Measurements from ENCODE around the gene CADM2. TPM values are rescaled to one million over a fixed set of nuclear protein-coding genes. Genes with fewer than 3 reads are reported as not detected.

The CADM2 gene
- polyA plus RNA-seq, 1 donor from 2014 or later: 4.5 TPM

GRCh38 chr3:85589145-85589544, 630.4 kb downstream of the CADM2 start:
- H3K36me3 ChIP-seq (ENCODE audit: insufficient read depth, low read length): no peaks in the 10 kb centered on the region
- H3K4me2 ChIP-seq (ENCODE audit: low read length): no peak overlapping the region
- no peaks in the 10 kb centered on the region for H3F3A ChIP-seq (ENCODE audit: insufficient read depth, low read length, poor library complexity, severe bottlenecking)
- H3K79me2 ChIP-seq (replicated peaks; ENCODE audit: insufficient read depth, low read length): no peaks in the 10 kb centered on the region
- no peak overlapping the region for H3K27ac ChIP-seq (ENCODE audit: low read length)
- no peak overlapping the region for H2AFZ ChIP-seq (ENCODE audit: low read depth, low read length)
- H3K9me3 ChIP-seq (ENCODE audit: low read length): no peaks in the 10 kb centered on the region
- H3K4me3 ChIP-seq (ENCODE audit: low read length): no peak overlapping the region
- no peaks in the 10 kb centered on the region for H3K9me2 ChIP-seq (ENCODE audit: insufficient read depth, low read length)
- TF ChIP-seq EZH2 (IDR thresholded peaks at IDR 0.05; ENCODE audit: borderline replicate concordance, insufficient read depth, low read length, poor library complexity, severe bottlenecking): no peak
- no peak for TF ChIP-seq CTCF (IDR thresholded peaks at IDR 0.05; ENCODE audit: poor library complexity, severe bottlenecking)
- TF ChIP-seq TAF1 (IDR thresholded peaks at IDR 0.05; ENCODE audit: low read depth): no peak
- no peak for TF ChIP-seq MXI1 (conservative IDR thresholded peaks at IDR 0.05; ENCODE audit: poor library complexity, severe bottlenecking)
- no peak for TF ChIP-seq SMC3 (conservative IDR thresholded peaks at IDR 0.05; ENCODE audit: poor library complexity)
- no peak for TF ChIP-seq RAD21 (conservative IDR thresholded peaks at IDR 0.05)
- no peak for TF ChIP-seq POLR2AphosphoS5 (IDR thresholded peaks at IDR 0.05)
- no peak for TF ChIP-seq REST (IDR thresholded peaks at IDR 0.05; ENCODE audit: borderline replicate concordance)
- no peak for TF ChIP-seq EP300 (conservative IDR thresholded peaks at IDR 0.05; ENCODE audit: poor library complexity, severe bottlenecking)
- no peaks in the 10 kb centered on the region for H4K20me1 ChIP-seq (ENCODE audit: insufficient read depth)
- H3K9ac ChIP-seq (ENCODE audit: low read length): no peak overlapping the region
- H3K27me3 ChIP-seq (ENCODE audit: insufficient read depth, low read depth, low read length): no peaks in the 10 kb centered on the region

GRCh38 chr3:85591451-85591850, 632.7 kb downstream of the CADM2 start:
- Histone ChIP-seq H3K27ac (ENCODE audit: low read length) (no peak overlapping the region), H3K36me3 (ENCODE audit: insufficient read depth, low read length) (no peaks in the 10 kb centered on the region), H2AFZ (ENCODE audit: low read depth, low read length) (no peak overlapping the region), H3K27me3 (ENCODE audit: insufficient read depth, low read depth, low read length) (no peaks in the 10 kb centered on the region), H3K9me3 (ENCODE audit: low read length) (no peaks in the 10 kb centered on the region), H3F3A (ENCODE audit: insufficient read depth, low read length, poor library complexity, severe bottlenecking) (no peaks in the 10 kb centered on the region), H3K79me2 (replicated peaks; ENCODE audit: insufficient read depth, low read length) (no peaks in the 10 kb centered on the region), H3K4me2 (ENCODE audit: low read length) (no peak overlapping the region), H3K9me2 (ENCODE audit: insufficient read depth, low read length) (no peaks in the 10 kb centered on the region), H4K20me1 (ENCODE audit: insufficient read depth) (no peaks in the 10 kb centered on the region), H3K9ac (ENCODE audit: low read length) (no peak overlapping the region), H3K4me3 (ENCODE audit: low read length) (no peak overlapping the region)
- TF ChIP-seq REST (IDR thresholded peaks at IDR 0.05; ENCODE audit: borderline replicate concordance): no peak

Measured in neural cell (in vitro differentiated cells).